Hepatocyte (in vitro differentiated cells): ENCODE measurements around the gene HTR1E.

Experiments used
- EZH2 ChIP-seq: fragments of 200-600 bp; sonication (generic); IDR thresholded peaks from 2 replicates; pipeline ENCODE4 v1.6.1; 2016; ENCODE audit warnings: antibody characterized with exemption, mild to moderate bottlenecking, borderline replicate concordance
- TF ChIP-seq, protein P1 (sequence below): fragments of 200-600 bp; sonication (generic); IDR thresholded peaks from 2 replicates; pipeline ENCODE4 v1.5.1; 2016; ENCODE audit warnings: antibody characterized with exemption, mild to moderate bottlenecking; ENCODE audit not compliant: poor library complexity

DNA sequence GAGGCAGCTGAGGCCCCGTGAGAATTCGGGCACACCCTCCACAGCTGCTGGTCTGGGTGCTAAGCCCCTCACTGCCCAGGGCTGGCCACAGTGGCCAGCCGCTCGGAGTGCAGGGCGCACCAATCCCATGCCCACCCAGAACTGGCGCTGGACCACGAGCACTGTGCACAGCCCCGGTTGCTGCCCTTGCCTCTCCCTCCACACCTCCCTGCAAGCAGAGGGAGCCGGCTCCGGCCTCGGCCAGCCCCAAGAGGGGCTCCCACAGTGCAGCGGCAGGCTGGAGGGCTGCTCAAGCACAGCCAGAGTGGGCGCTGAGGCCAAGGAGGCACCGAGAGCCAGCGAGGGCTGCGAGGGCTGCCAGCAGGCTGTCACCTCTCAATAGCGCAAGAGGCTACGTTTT is 122.6 kb downstream of the HTR1E start:
- TF ChIP-seq, protein P1, sequence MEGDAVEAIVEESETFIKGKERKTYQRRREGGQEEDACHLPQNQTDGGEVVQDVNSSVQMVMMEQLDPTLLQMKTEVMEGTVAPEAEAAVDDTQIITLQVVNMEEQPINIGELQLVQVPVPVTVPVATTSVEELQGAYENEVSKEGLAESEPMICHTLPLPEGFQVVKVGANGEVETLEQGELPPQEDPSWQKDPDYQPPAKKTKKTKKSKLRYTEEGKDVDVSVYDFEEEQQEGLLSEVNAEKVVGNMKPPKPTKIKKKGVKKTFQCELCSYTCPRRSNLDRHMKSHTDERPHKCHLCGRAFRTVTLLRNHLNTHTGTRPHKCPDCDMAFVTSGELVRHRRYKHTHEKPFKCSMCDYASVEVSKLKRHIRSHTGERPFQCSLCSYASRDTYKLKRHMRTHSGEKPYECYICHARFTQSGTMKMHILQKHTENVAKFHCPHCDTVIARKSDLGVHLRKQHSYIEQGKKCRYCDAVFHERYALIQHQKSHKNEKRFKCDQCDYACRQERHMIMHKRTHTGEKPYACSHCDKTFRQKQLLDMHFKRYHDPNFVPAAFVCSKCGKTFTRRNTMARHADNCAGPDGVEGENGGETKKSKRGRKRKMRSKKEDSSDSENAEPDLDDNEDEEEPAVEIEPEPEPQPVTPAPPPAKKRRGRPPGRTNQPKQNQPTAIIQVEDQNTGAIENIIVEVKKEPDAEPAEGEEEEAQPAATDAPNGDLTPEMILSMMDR: no peak
- TF ChIP-seq EZH2: no peak
